Tibial nerve (tissue), 3 donors: ENCODE measurements around the gene EYA3.

ENCODE experiments used
- CTCF ChIP-seq, 5 experiments: fragments of 200-600 bp in 3 of 5; fragments of 450-650 bp in 2 of 5; sonication (generic) in 3 of 5; IDR thresholded peaks; one replicate each; pipeline ENCODE4 v1.5.1; 2016 to 2019; ENCODE audit warnings: antibody characterized with exemption in 5 of 5, mild to moderate bottlenecking in 3 of 5, moderate library complexity in 2 of 5
- POLR2A ChIP-seq, 2 donors: fragments of 450-650 bp; IDR thresholded peaks; one replicate each; pipeline ENCODE4 v1.6.1; 2017; ENCODE audit warnings: antibody characterized with exemption in 2 of 2, mild to moderate bottlenecking in 2 of 2, moderate library complexity in 2 of 2

GRCh38 chr1:28071813-28072212 is 16.6 kb downstream of the EYA3 start:
- TF ChIP-seq CTCF (IDR thresholded peaks at IDR 0.05) = no peak
- no peak for TF ChIP-seq POLR2A (IDR thresholded peaks at IDR 0.05)
